Retinal pigment epithelial cell (primary cell): ENCODE data around the gene NDUFB10.

Experiments used
- DNase-seq: peaks from one replicate; pipeline ENCODE4 v3.0.0-alpha.2; 2010; ENCODE audit warnings: low read depth
- H3K4me3 ChIP-seq: 2 replicates; pipeline ENCODE4 v1.5.1; 2011; ENCODE audit warnings: mild to moderate bottlenecking, low read length, control low read depth, moderate library complexity
- TF ChIP-seq, protein P1 (sequence below): conservative IDR thresholded peaks from 2 replicates; pipeline ENCODE4 v1.5.1; 2011; ENCODE audit warnings: low read depth, low read length, control low read depth, inconsistent platforms

Gene NDUFB10

DNA sequence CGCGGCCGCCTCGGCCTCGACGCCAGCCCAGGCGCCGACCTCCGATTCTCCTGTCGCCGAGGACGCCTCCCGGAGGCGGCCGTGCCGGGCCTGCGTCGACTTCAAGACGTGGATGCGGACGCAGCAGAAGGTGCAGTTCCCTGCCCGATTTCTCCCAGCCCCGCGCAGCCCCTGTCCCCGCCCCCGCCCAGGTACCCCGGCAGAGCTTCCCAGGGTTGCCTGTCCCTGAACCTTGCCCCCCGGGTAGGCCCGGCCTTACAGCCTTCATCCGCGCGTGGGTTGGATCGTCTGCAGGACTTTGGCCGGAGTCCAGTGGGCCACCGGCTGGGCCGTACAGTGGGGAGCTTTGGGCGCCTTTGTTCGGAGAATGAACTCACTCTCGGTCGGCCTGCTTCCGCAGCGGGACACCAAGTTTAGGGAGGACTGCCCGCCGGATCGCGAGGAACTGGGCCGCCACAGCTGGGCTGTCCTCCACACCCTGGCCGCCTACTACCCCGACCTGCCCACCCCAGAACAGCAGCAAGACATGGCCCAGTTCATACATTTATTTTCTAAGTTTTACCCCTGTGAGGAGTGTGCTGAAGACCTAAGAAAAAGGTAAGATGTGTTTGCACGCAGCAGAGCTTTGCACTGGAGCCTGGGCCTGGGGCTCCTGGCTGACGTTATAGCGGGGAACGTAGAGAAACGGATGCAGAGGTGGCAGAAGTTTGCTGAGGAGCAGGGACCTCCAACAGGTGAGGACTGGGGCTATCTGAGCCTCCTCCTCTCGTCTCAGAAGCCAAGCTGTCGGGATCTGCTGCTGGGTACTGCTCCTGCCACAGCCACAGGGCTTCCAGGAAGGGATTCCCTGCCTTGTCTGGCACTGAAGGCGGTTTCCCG is 25.2 kb downstream of the NDUFB10 start:
- DNase-seq: no peak
- peak overlapping the region; percentile 69 for H3K4me3 ChIP-seq
- TF ChIP-seq, protein P1, sequence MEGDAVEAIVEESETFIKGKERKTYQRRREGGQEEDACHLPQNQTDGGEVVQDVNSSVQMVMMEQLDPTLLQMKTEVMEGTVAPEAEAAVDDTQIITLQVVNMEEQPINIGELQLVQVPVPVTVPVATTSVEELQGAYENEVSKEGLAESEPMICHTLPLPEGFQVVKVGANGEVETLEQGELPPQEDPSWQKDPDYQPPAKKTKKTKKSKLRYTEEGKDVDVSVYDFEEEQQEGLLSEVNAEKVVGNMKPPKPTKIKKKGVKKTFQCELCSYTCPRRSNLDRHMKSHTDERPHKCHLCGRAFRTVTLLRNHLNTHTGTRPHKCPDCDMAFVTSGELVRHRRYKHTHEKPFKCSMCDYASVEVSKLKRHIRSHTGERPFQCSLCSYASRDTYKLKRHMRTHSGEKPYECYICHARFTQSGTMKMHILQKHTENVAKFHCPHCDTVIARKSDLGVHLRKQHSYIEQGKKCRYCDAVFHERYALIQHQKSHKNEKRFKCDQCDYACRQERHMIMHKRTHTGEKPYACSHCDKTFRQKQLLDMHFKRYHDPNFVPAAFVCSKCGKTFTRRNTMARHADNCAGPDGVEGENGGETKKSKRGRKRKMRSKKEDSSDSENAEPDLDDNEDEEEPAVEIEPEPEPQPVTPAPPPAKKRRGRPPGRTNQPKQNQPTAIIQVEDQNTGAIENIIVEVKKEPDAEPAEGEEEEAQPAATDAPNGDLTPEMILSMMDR: no peak

DNA sequence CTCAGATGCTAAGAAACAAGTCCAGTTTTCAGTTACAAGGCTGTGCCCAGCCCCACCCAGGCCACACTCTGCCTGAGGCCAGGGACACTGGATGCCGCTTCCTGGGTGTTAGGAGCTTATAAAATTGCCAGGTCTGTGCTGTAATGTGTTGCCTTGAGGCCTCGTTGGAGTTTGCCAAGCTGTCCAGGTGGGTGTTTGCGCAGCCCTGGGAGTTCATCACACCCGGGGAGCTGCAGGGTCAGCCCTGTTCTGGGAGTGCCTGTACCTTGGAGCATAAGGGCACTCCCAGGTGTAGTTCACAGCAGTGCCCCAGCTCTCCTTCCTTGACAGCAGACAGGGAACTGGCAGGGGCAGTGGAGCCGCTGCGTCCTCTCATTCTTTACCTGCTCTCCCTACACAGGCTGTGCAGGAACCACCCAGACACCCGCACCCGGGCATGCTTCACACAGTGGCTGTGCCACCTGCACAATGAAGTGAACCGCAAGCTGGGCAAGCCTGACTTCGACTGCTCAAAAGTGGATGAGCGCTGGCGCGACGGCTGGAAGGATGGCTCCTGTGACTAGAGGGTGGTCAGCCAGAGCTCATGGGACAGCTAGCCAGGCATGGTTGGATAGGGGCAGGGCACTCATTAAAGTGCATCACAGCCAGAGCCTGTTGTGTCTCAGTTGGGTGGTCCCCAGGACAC is 26.3 kb downstream of the NDUFB10 start:
- DNase-seq: no peak
- TF ChIP-seq, protein P1: no peak
- no peak overlapping the region for H3K4me3 ChIP-seq

DNA sequence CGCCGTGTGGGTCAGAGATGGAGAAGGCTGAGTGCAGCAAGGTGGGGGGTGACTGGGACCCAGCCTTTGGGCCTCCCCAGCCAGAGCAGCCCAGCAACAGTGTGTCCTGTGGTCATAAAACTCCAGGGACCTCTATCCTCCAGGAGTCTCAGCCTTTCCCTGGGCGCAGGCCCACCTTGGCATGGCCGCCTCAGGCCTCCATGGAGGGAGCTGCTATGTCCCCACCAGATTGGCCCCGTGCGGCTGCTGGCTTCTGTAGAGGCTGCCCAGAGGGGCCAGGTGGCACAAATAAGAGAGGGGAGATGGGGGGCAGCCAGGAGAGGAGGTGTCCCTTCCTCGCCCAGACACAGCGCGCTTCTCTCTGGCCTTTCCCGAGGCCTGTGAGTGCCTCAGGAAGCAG is 27.9 kb downstream of the NDUFB10 start:
- TF ChIP-seq, protein P1: no peak
- no peak overlapping the region for H3K4me3 ChIP-seq
- DNase-seq: no peak

DNA sequence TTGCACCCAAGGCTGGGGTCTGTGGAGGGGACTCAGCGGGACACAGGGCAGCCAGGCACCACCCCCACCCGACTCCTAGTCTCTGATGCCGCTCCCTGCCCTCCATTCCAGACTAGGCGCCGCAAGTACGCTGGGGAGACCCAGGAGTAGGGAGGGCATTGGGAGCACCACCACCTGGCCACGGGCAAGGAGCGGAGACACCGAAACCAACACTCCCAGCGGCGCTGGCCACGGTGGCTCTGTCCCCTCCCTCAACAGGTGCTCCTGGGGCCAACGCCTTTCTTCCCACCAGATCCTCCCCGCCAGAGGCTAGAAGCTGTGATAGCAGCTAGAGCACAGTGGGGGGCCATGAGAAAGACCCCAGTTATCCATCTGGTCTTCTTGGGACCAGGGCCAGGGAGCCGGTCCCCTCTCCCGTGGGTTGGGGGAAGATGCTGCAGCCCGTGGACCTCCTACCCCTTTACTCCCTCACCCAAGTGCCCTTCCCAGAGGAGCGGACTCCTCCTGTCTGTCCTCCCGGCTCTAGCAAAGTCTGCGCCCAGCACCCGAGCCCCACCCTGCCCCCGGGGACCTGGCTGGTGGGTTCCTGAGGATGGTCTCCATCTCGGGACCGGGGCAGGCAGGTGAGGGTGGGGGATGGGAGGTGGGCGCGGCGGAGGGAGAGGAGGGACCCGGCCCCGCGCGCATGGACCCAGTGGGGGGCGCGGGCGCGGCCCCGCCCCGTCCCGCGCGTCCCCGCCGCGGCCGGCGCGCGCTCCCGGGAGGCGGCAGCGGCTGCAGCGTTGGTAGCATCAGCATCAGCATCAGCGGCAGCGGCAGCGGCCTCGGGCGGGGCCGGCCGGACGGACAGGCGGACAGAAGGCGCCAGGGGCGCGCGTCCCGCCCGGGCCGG is 30.1 kb downstream of the NDUFB10 start, which contains the start of gene SYNGR3:
TSS of gene SYNGR3 (plus strand) at position 762 of the 892 bp plus-strand sequence. CDS start 133 bp downstream, outside the sequence.
- TF ChIP-seq, protein P1: no peak
- H3K4me3 ChIP-seq: peak within 1 kb of the TSS; percentile 32
- DNase-seq: no peak

DNA sequence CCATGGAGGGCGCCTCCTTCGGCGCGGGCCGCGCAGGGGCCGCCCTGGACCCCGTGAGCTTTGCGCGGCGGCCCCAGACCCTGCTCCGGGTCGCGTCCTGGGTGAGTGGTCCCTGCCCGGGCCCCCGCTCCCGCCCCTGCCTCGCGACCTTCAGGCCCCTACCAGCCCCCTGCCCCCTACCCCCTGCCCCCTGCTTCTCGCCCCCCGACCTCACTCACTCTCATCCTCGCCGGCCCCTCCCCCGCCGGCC is 30.7 kb downstream of the NDUFB10 start:
- peak overlapping the region; percentile 32 for H3K4me3 ChIP-seq
- TF ChIP-seq, protein P1: no peak
- no peak for DNase-seq

DNA sequence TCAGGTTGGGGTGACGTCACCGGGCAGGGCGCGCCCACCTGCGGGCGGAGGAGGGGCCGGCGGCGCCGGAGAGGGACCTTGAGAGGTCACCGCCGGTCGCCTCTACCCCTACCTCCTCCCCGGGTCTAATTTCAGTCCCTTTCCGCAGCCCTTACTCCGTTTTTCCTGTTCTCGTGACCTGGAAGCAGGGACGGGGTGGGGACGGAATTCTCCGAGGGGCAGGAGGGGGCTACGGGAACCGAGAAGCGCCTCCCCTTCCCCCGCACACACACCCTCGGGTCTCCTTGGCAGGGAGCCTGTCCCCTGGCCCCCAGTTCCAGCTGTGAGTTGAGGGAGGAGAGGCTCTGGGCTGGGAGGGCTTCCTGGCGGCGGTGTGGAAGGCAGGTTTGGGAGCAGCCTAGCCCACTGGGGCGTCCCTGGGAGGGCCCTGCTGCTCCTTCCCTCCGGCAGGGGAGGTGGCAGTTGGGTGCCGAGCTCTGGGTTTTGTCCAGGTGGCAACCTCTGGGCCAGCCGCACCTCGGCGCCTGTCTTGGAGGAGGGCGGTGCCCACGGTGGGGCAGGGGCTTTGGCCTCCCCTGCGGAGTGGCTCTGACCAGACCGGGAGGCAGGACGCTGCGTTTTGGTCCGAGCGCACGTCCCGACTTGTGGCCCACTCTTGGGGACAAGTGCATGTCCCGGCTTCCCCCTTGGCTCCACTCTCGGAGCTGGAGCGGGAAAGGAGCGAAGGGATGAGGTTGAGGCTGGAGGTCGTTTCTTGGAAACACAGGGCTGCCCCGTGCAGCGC is 31.2 kb downstream of the NDUFB10 start:
- peak overlapping the region; percentile 32 for H3K4me3 ChIP-seq
- no peak for DNase-seq
- TF ChIP-seq, protein P1: no peak
